DND-41 (cell line): Measurements from ENCODE around the gene ABCA13.

ENCODE experiments used
- ATAC-seq: fragments of 200-7000 bp; cut with Tn5 transposase; 3 replicates; pipeline ENCODE4 v1.9.1; 2021; ENCODE audit warnings: low read depth; ENCODE audit not compliant: insufficient read depth
- DNase-seq: peaks from one replicate; pipeline ENCODE4 v3.0.0-alpha.2; 2020
- H2AFZ ChIP-seq: 2 replicates; pipeline ENCODE4 v1.6.0; 2012; ENCODE audit warnings: low read depth, low read length
- H3K27ac ChIP-seq: 2 replicates; pipeline ENCODE4 v1.5.1; 2012; ENCODE audit warnings: low read length, inconsistent platforms
- H3K27me3 ChIP-seq: fragments of 200-600 bp; sonication (generic); 2 replicates; pipeline ENCODE4 v1.6.0; 2012; ENCODE audit warnings: low read length, mild to moderate bottlenecking, inconsistent platforms; ENCODE audit not compliant: insufficient read depth, poor library complexity
- H3K36me3 ChIP-seq: 2 replicates; pipeline ENCODE4 v1.5.1; 2012; ENCODE audit warnings: low read length, inconsistent platforms; ENCODE audit not compliant: insufficient read depth
- H3K4me1 ChIP-seq: 2 replicates; pipeline ENCODE4 v1.5.1; 2012; ENCODE audit warnings: mild to moderate bottlenecking, low read length; ENCODE audit not compliant: insufficient read depth
- H3K4me2 ChIP-seq: 2 replicates; pipeline ENCODE4 v1.6.0; 2012; ENCODE audit warnings: mild to moderate bottlenecking, moderate library complexity, low read length, inconsistent platforms; ENCODE audit not compliant: insufficient read depth
- H3K4me3 ChIP-seq, 2 experiments: fragments of 200-600 bp in 1 of 2; shearing (Covaris generic) in 1 of 2; 2 replicates each; pipeline ENCODE4 v1.5.1; 2012 to 2016; ENCODE audit warnings: inconsistent platforms in 2 of 2, low read length in 2 of 2, mild to moderate bottlenecking in 2 of 2, low read depth in 1 of 2, moderate library complexity in 1 of 2
- H3K79me2 ChIP-seq: 2 replicates; pipeline ENCODE4 v1.6.0; 2012; ENCODE audit warnings: low read length, inconsistent platforms; ENCODE audit not compliant: insufficient read depth
- H3K9ac ChIP-seq: 2 replicates; pipeline ENCODE4 v1.6.0; 2012; ENCODE audit warnings: low read depth, mild to moderate bottlenecking, inconsistent platforms, low read length, moderate library complexity
- H3K9me3 ChIP-seq: 2 replicates; pipeline ENCODE4 v1.5.1; 2012; ENCODE audit warnings: low read length, moderate library complexity, mild to moderate bottlenecking, inconsistent platforms; ENCODE audit not compliant: insufficient read depth, severe bottlenecking
- H4K20me1 ChIP-seq: 2 replicates; pipeline ENCODE4 v1.6.0; 2012; ENCODE audit warnings: low read length; ENCODE audit not compliant: insufficient read depth
- EZH2 ChIP-seq: IDR thresholded peaks from 3 replicates; pipeline ENCODE4 v1.6.1; 2012; ENCODE audit warnings: borderline replicate concordance, low read depth, mild to moderate bottlenecking, moderate library complexity, low read length, inconsistent platforms; ENCODE audit not compliant: severe bottlenecking
- TF ChIP-seq, protein P1 (sequence below): IDR thresholded peaks from 2 replicates; pipeline ENCODE4 v1.5.1; 2012; ENCODE audit warnings: borderline replicate concordance, low read length, moderate library complexity, mild to moderate bottlenecking; ENCODE audit not compliant: poor library complexity, severe bottlenecking; ENCODE audit errors: extremely low read depth

Gene ABCA13

DNA sequence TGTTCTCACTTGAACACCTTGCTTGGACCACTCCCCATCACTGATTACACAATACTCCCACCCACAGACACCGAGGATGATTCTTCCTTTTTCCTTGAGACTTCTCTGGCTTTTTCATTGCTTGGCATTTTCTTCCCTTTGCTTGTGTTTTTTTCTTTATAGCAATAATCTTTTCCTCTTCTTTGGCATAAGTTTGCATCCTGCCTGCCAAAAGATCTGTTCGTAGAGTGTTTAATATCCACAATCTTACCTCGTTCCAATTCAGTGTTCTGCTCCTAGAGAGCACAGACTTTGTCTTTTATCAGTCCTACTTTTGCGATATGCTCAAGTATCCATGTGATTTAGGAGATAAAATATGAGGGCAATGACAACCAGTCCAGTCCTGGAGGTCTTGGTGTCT lies 449.8 kb downstream of the ABCA13 start:
- Histone ChIP-seq H4K20me1 (no peaks in the 10 kb centered on the region), H3K4me2 (no peak overlapping the region), H3K9me3 (no peaks in the 10 kb centered on the region), H3K27me3 (no peaks in the 10 kb centered on the region), H3K79me2 (no peaks in the 10 kb centered on the region), H2AFZ (no peak overlapping the region), H3K4me3 (no peak overlapping the region), H3K36me3 (no peaks in the 10 kb centered on the region), H3K4me1 (no peaks in the 10 kb centered on the region), H3K27ac (no peak overlapping the region), H3K9ac (no peak overlapping the region)
- DNase-seq, result no peak
- no peak for ATAC-seq
- TF ChIP-seq EZH2, result no peak
- TF ChIP-seq, protein P1, sequence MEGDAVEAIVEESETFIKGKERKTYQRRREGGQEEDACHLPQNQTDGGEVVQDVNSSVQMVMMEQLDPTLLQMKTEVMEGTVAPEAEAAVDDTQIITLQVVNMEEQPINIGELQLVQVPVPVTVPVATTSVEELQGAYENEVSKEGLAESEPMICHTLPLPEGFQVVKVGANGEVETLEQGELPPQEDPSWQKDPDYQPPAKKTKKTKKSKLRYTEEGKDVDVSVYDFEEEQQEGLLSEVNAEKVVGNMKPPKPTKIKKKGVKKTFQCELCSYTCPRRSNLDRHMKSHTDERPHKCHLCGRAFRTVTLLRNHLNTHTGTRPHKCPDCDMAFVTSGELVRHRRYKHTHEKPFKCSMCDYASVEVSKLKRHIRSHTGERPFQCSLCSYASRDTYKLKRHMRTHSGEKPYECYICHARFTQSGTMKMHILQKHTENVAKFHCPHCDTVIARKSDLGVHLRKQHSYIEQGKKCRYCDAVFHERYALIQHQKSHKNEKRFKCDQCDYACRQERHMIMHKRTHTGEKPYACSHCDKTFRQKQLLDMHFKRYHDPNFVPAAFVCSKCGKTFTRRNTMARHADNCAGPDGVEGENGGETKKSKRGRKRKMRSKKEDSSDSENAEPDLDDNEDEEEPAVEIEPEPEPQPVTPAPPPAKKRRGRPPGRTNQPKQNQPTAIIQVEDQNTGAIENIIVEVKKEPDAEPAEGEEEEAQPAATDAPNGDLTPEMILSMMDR, result no peak

DNA sequence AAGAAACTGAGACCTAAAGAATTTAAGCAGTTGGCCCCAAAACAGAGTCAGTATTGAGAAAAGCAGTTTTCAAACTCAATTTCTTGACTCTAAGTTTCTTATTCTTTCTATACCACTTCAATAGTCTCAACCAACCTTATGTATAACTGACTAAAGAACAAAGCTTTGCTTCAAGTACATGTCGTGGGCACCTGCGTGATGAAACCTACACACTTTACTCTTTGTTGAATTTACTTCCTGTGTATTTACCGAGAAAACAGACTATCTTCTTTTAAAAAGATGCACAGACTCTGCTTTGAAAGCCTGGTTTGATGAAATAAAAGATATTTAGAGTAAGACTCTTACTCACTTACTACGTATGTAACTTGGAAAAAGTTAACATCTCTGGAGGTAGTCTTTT lies 455.9 kb downstream of the ABCA13 start:
- H2AFZ ChIP-seq, result no peak overlapping the region
- no peaks in the 10 kb centered on the region for H3K9me3 ChIP-seq
- TF ChIP-seq, protein P1, result no peak
- no peak for TF ChIP-seq EZH2
- H3K27ac ChIP-seq, result no peak overlapping the region
- H3K27me3 ChIP-seq, result no peaks in the 10 kb centered on the region
- ATAC-seq, result no peak
- H3K4me1 ChIP-seq, result no peaks in the 10 kb centered on the region
- no peak for DNase-seq
- no peak overlapping the region for H3K4me3 ChIP-seq
- H3K36me3 ChIP-seq, result no peaks in the 10 kb centered on the region
- no peaks in the 10 kb centered on the region for H4K20me1 ChIP-seq
- no peak overlapping the region for H3K9ac ChIP-seq
- no peaks in the 10 kb centered on the region for H3K79me2 ChIP-seq
- H3K4me2 ChIP-seq, result no peak overlapping the region

DNA sequence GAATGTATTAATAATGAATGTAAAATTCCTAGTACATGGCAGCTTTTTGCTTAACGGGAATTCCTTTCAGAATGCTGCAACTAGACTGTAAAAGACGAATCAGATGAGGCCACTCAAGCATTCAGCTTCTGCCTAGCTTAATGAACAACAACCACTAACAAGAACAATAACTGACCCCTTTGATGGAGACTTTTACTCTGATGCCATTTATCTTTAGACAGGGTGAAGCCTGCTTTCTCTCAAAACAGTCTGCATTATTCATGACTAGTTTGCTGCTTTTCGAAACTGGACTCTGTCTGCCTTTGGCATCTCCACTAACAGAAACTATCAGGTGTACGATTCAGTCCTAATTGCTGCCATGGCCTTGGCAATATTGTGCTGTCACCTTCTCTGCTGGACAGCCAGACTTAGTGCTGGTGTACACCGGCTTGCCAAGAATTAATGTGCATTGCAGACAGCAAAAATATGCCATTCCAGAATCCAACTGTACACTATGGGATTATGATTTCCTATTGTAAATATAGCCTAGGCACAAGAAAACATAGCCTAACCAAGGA lies 457.6 kb downstream of the ABCA13 start:
- TF ChIP-seq EZH2, result no peak
- TF ChIP-seq, protein P1, result no peak
- Histone ChIP-seq H3K4me1 (no peaks in the 10 kb centered on the region), H3K4me3 (no peak overlapping the region), H3K27ac (no peak overlapping the region), H3K27me3 (no peaks in the 10 kb centered on the region), H3K79me2 (no peaks in the 10 kb centered on the region), H2AFZ (no peak overlapping the region), H3K9ac (no peak overlapping the region), H3K9me3 (no peaks in the 10 kb centered on the region), H4K20me1 (no peaks in the 10 kb centered on the region), H3K4me2 (no peak overlapping the region), H3K36me3 (no peaks in the 10 kb centered on the region)
- DNase-seq (no peak), ATAC-seq (no peak)
